ENCODE measurements around the gene OR2M3.

The OR2M3 gene, protein sequence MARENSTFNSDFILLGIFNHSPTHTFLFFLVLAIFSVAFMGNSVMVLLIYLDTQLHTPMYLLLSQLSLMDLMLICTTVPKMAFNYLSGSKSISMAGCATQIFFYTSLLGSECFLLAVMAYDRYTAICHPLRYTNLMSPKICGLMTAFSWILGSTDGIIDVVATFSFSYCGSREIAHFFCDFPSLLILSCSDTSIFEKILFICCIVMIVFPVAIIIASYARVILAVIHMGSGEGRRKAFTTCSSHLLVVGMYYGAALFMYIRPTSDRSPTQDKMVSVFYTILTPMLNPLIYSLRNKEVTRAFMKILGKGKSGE

DNA sequence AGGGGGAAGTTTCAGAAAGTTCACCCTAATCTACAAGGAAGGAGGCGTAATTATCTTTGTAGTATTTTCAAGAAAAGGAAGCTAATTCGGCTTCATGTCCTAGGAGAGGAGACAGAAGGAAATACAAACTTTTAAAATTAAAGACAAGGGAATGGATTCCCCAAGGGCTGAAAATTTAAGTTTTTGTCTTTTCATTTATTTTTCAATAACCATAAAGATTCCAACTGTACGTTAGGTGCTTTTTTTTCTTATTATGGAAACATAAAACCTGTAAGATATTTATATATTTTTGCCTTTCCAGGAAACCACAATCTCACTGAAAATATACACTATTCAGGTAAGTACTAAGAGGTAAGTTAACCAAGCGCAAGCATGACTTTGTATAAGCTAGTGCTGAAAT is at the start of gene OR2M3:
Gene OR2M3 (plus strand): TSS at position 301 of the 400 bp plus-strand sequence. CDS start 5,803 bp downstream, outside the sequence.
- H2AFZ ChIP-seq (ENCODE audit: low read depth, low read length, severe bottlenecking), result no peak within 1 kb of the TSS
- no peak within 1 kb of the TSS for H3K4me2 ChIP-seq (ENCODE audit: low read depth, low read length, poor library complexity, severe bottlenecking)
- TF ChIP-seq, protein P1, sequence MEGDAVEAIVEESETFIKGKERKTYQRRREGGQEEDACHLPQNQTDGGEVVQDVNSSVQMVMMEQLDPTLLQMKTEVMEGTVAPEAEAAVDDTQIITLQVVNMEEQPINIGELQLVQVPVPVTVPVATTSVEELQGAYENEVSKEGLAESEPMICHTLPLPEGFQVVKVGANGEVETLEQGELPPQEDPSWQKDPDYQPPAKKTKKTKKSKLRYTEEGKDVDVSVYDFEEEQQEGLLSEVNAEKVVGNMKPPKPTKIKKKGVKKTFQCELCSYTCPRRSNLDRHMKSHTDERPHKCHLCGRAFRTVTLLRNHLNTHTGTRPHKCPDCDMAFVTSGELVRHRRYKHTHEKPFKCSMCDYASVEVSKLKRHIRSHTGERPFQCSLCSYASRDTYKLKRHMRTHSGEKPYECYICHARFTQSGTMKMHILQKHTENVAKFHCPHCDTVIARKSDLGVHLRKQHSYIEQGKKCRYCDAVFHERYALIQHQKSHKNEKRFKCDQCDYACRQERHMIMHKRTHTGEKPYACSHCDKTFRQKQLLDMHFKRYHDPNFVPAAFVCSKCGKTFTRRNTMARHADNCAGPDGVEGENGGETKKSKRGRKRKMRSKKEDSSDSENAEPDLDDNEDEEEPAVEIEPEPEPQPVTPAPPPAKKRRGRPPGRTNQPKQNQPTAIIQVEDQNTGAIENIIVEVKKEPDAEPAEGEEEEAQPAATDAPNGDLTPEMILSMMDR (IDR thresholded peaks at IDR 0.05; ENCODE audit: insufficient read depth, low read length, poor library complexity, severe bottlenecking), result no peak
- no peak for TF ChIP-seq EZH2phosphoT487 (conservative IDR thresholded peaks at IDR 0.05; ENCODE audit: low read length)
- no peak within 1 kb of the TSS for H3K9ac ChIP-seq (ENCODE audit: low read length)
- H3K79me2 ChIP-seq (ENCODE audit: insufficient read depth, low read length), result no peaks in the 10 kb centered on the region
- no peaks in the 10 kb centered on the region for H3K9me2 ChIP-seq (replicated peaks; ENCODE audit: insufficient read depth, low read length)
- no peaks in the 10 kb centered on the region for H3K9me3 ChIP-seq (ENCODE audit: insufficient read depth, low read length)
- H3K27me3 ChIP-seq (ENCODE audit: low read length), result no peaks in the 10 kb centered on the region
- no peaks in the 10 kb centered on the region for H3F3A ChIP-seq (ENCODE audit: insufficient read depth)
- H3K4me3 ChIP-seq (ENCODE audit: insufficient read depth, low read length, poor library complexity, severe bottlenecking), result no peak within 1 kb of the TSS
- H4K20me1 ChIP-seq (ENCODE audit: low read depth, low read length), result no peaks in the 10 kb centered on the region
- no peaks in the 10 kb centered on the region for H3K36me3 ChIP-seq (ENCODE audit: low read length)
- no peak within 1 kb of the TSS for H3K27ac ChIP-seq (ENCODE audit: low read depth, low read length)

DNA sequence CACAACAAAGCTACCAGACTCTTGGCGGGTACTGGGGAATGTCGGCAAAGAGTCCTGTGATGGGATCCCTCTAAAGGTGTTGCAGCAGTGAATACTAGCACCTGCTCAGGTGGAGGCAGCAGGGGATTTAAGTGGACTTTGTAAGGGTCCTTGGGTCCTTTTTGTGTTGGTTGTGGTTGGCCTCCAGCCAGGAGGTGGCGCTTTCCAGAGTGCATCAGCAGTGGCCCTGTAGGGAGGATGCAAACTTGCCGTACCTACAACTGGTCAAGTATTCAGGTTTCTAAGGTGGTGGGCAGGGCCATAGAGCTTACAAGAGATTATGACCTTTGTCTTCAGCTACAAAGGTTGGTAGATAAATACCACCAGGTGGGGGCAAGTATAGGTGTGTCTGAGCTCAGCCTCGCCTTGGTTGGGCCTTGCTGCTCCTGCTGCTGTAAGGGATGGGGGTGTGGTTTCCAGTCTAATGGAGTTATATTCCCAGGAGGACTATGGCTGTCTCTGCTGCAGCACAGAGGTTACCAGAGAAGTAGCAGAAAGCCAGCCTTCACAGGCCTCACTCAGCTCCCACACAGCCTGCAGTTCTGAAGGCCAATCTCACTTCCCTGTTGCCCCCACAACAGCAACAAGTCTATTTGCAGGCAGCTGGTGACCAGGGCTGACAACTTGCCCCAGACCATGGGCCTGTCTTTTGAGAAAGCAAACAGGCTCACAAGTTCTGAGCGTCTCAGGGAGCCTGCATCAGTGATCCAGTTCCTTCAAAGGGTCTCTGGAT is 44.8 kb upstream of the OR2M3 start:
- Histone ChIP-seq H3K27ac (ENCODE audit: low read depth, low read length) (no peak overlapping the region), H3K9me3 (ENCODE audit: insufficient read depth, low read length) (no peaks in the 10 kb centered on the region), H2AFZ (ENCODE audit: low read depth, low read length, severe bottlenecking) (no peak overlapping the region), H4K20me1 (ENCODE audit: low read depth, low read length) (no peaks in the 10 kb centered on the region), H3K4me3 (ENCODE audit: insufficient read depth, low read length, poor library complexity, severe bottlenecking) (no peak overlapping the region), H3K27me3 (ENCODE audit: low read length) (no peaks in the 10 kb centered on the region), H3K9ac (ENCODE audit: low read length) (no peak overlapping the region), H3F3A (ENCODE audit: insufficient read depth) (no peaks in the 10 kb centered on the region), H3K36me3 (ENCODE audit: low read length) (no peaks in the 10 kb centered on the region), H3K79me2 (ENCODE audit: insufficient read depth, low read length) (no peaks in the 10 kb centered on the region), H3K9me2 (replicated peaks; ENCODE audit: insufficient read depth, low read length) (no peaks in the 10 kb centered on the region), H3K4me2 (ENCODE audit: low read depth, low read length, poor library complexity, severe bottlenecking) (no peak overlapping the region)
- TF ChIP-seq, protein P1 (IDR thresholded peaks at IDR 0.05; ENCODE audit: insufficient read depth, low read length, poor library complexity, severe bottlenecking), result no peak
- TF ChIP-seq EZH2phosphoT487 (conservative IDR thresholded peaks at IDR 0.05; ENCODE audit: low read length), result no peak

DNA sequence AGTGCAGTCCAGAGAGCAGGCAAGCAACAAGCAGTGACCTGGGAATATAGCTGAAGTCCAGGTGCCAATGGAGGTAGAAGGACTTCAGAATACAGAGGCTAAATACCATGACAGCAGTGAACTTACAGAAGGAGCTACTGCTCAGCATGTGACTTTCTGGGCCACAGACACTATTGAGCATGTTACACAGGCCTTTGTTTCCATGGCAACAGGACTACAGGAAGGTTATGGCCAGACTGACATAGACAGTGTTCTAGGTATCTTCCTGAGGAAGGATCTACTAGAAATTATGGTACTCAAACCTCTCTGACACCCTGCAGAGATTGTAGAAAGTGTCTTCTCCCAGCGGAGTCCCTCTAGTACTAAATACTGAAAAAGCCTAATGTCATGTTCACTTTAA is 41.1 kb upstream of the OR2M3 start:
- no peaks in the 10 kb centered on the region for H4K20me1 ChIP-seq (ENCODE audit: low read depth, low read length)
- H3K4me3 ChIP-seq (ENCODE audit: insufficient read depth, low read length, poor library complexity, severe bottlenecking), result no peak overlapping the region
- H3F3A ChIP-seq (ENCODE audit: insufficient read depth), result no peaks in the 10 kb centered on the region
- H3K9ac ChIP-seq (ENCODE audit: low read length), result no peak overlapping the region
- no peaks in the 10 kb centered on the region for H3K36me3 ChIP-seq (ENCODE audit: low read length)
- H3K27me3 ChIP-seq (ENCODE audit: low read length), result no peaks in the 10 kb centered on the region
- TF ChIP-seq EZH2phosphoT487 (conservative IDR thresholded peaks at IDR 0.05; ENCODE audit: low read length), result no peak
- TF ChIP-seq, protein P1 (IDR thresholded peaks at IDR 0.05; ENCODE audit: insufficient read depth, low read length, poor library complexity, severe bottlenecking), result no peak
- no peaks in the 10 kb centered on the region for H3K79me2 ChIP-seq (ENCODE audit: insufficient read depth, low read length)
- H3K27ac ChIP-seq (ENCODE audit: low read depth, low read length), result no peak overlapping the region
- no peak overlapping the region for H2AFZ ChIP-seq (ENCODE audit: low read depth, low read length, severe bottlenecking)
- no peak overlapping the region for H3K4me2 ChIP-seq (ENCODE audit: low read depth, low read length, poor library complexity, severe bottlenecking)
- no peaks in the 10 kb centered on the region for H3K9me2 ChIP-seq (replicated peaks; ENCODE audit: insufficient read depth, low read length)
- no peaks in the 10 kb centered on the region for H3K9me3 ChIP-seq (ENCODE audit: insufficient read depth, low read length)
